Endothelial cell of umbilical vein (primary cell): Measurements from ENCODE around the gene VCPKMT. TPM values are rescaled to one million over a fixed set of nuclear protein-coding genes. Genes with fewer than 3 reads are reported as not detected.

Experiments
- BruUV-seq: library from RNA; stranded (reverse); fragments of 400-500 nt; replicated peaks from 2 replicates; lab custom pipeline; 2021; lab: Mats Ljungman, UMichigan
- CTCF ChIA-PET: fragments of 300-600, 350-600 bp; sonication (Branson Sonifier 250); formaldehyde crosslinking; loops from one replicate; lab custom pipeline; 2021; ENCODE audit warnings: antibody characterized with exemption, inconsistent platforms; lab: Charles Lee
- POLR2A ChIA-PET: fragments of 300-600, 350-600 bp; sonication (Branson Sonifier 250); formaldehyde crosslinking; loops from one replicate; lab custom pipeline; 2021; ENCODE audit warnings: antibody characterized with exemption, inconsistent platforms; lab: Charles Lee
- DNase-seq: peaks from one replicate; pipeline ENCODE4 v3.0.0-alpha.2; 2011; ENCODE audit warnings: low read depth, low spot score
- FAIRE-seq: peaks from 2 replicates; lab custom pipeline; 2011; peaks lifted over from hg19 to GRCh38; lab: Jason Lieb, UNC
- H2AFZ ChIP-seq: 2 replicates; pipeline ENCODE4 v1.6.0; 2012; ENCODE audit warnings: low read depth, low read length, control low read depth, inconsistent platforms
- H3K27ac ChIP-seq: 2 replicates; pipeline ENCODE4 v1.5.1; 2011; ENCODE audit warnings: low read depth, mild to moderate bottlenecking, control low read depth, low read length, moderate library complexity; ENCODE audit not compliant: insufficient read depth
- H3K27me3 ChIP-seq, 2 experiments: 2 replicates each; pipeline versions ENCODE4 v1.6.0 to v1.6.1; 2011; ENCODE audit warnings: low read length in 2 of 2, mixed read lengths in 1 of 2; ENCODE audit not compliant: control insufficient read depth in 2 of 2, insufficient read depth in 2 of 2
- H3K36me3 ChIP-seq, 2 experiments: 2 replicates in 1 of 2; 3 replicates in 1 of 2; pipeline ENCODE4 v1.5.1; 2011; ENCODE audit warnings: low read length in 2 of 2, mild to moderate bottlenecking in 1 of 2, moderate library complexity in 1 of 2; ENCODE audit not compliant: control insufficient read depth in 2 of 2, insufficient read depth in 2 of 2; ENCODE audit errors: extremely low read depth in 1 of 2
- H3K4me1 ChIP-seq: 3 replicates; pipeline ENCODE4 v1.5.1; 2011; ENCODE audit warnings: mild to moderate bottlenecking, low read length; ENCODE audit not compliant: control insufficient read depth, insufficient read depth; ENCODE audit errors: extremely low read depth
- H3K4me2 ChIP-seq: 2 replicates; pipeline ENCODE4 v1.6.1; 2011; ENCODE audit warnings: low read length, control low read depth, mixed read lengths; ENCODE audit not compliant: insufficient read depth
- H3K4me3 ChIP-seq, 3 experiments: fragments of 200-600 bp in 1 of 3; sonication (generic), shearing (Covaris generic) in 1 of 3; replicated peaks in 1 of 3; 2 replicates each; pipeline ENCODE4 v1.5.1; 2011 to 2016; ENCODE audit warnings: control low read depth in 3 of 3, low read length in 3 of 3, mild to moderate bottlenecking in 2 of 3, inconsistent platforms in 1 of 3, low read depth in 1 of 3, moderate library complexity in 1 of 3; ENCODE audit not compliant: insufficient read depth in 1 of 3
- H3K79me2 ChIP-seq: 2 replicates; pipeline ENCODE4 v1.6.0; 2012; ENCODE audit warnings: low read length, inconsistent platforms; ENCODE audit not compliant: control insufficient read depth, insufficient read depth
- H3K9ac ChIP-seq: replicated peaks from 2 replicates; pipeline ENCODE3; 2011; ENCODE audit warnings: low read length, control low read depth; ENCODE audit not compliant: insufficient read depth; ENCODE audit errors: extremely low read depth
- H3K9me1 ChIP-seq: replicated peaks from 3 replicates; pipeline ENCODE4 v1.6.0; 2011; ENCODE audit warnings: mild to moderate bottlenecking, low read length; ENCODE audit not compliant: control insufficient read depth, insufficient read depth; ENCODE audit errors: extremely low read depth
- H3K9me3 ChIP-seq: replicated peaks from 2 replicates; pipeline ENCODE4 v1.5.1; 2012; ENCODE audit warnings: low read length, inconsistent platforms; ENCODE audit not compliant: control insufficient read depth, insufficient read depth
- H4K20me1 ChIP-seq: replicated peaks from 2 replicates; pipeline ENCODE3; 2011; ENCODE audit warnings: mild to moderate bottlenecking, low read length; ENCODE audit not compliant: control insufficient read depth, insufficient read depth; ENCODE audit errors: extremely low read depth
- EZH2 ChIP-seq: IDR thresholded peaks from 2 replicates; pipeline ENCODE4 v1.6.1; 2012; ENCODE audit warnings: borderline replicate concordance, low read depth, mild to moderate bottlenecking, moderate library complexity, low read length, inconsistent platforms; ENCODE audit not compliant: severe bottlenecking
- FOS ChIP-seq: IDR thresholded peaks from 2 replicates; pipeline ENCODE4 v1.6.1; 2011; ENCODE audit warnings: mild to moderate bottlenecking, low read length, moderate library complexity, borderline replicate concordance; ENCODE audit not compliant: insufficient read depth
- POLR2A ChIP-seq: IDR thresholded peaks from 2 replicates; pipeline ENCODE4 v1.6.1; 2012; ENCODE audit warnings: low read depth, mild to moderate bottlenecking, control low read depth, low read length
- dilution Hi-C: fragments of 300-500 bp; cut with MboI; formaldehyde crosslinking; loops from one replicate; pipeline ENCODE4 v1.15.0; 2019; ENCODE audit warnings: low sequenced_read_pairs; ENCODE audit not compliant: extremely low pct_ligation_motif_present
- intact Hi-C: fragments of 100-400 bp; cut with micrococcal nuclease; formaldehyde crosslinking; loops from one replicate; pipeline ENCODE4 v1.10.0; 2022
- polyA plus RNA-seq, 4 experiments: library from polyadenylated mRNA; depleted of rRNA in 3 of 4; stranded (reverse) in 3 of 4; unstranded in 1 of 4; fragments of >200 nt; gene quantifications; 2 replicates each; pipeline versions ENCODE4 v1.2.1 to v1.2.3, GENCODE V29; 2011 to 2012; ENCODE audit warnings: missing spikeins in 1 of 4
- total RNA-seq: library from RNA; stranded (reverse); gene quantifications from 2 replicates; pipeline ENCODE4 v1.2.3, GENCODE V29; 2021
- TF ChIP-seq, protein P1 (sequence below): IDR thresholded peaks from 2 replicates; pipeline ENCODE4 v1.6.1; 2011; ENCODE audit not compliant: insufficient read depth, insufficient read length
- TF ChIP-seq, protein P2 (sequence below), 2 donors: IDR thresholded peaks; 1 replicate in 1 of 2; 2 replicates in 1 of 2; pipeline ENCODE4 v1.5.1; 2011; ENCODE audit warnings: low read length in 2 of 2, mild to moderate bottlenecking in 2 of 2, moderate library complexity in 2 of 2, control low read depth in 1 of 2, inconsistent platforms in 1 of 2, low read depth in 1 of 2; ENCODE audit not compliant: insufficient read depth in 1 of 2; ENCODE audit errors: extremely low read depth in 1 of 2

Gene VCPKMT
- total and polyA plus RNA-seq, 2 donors (not counting 3 experiments of a cell fraction or from before 2014, with no cell fraction given): 3.5 to 9.2 TPM

- no peaks in the 10 kb centered on the region for H4K20me1 ChIP-seq
- no peak overlapping the region for H3K27ac ChIP-seq
- no peak for FAIRE-seq
- no peak overlapping the region for H2AFZ ChIP-seq
- no peak overlapping the region for H3K4me3 ChIP-seq
- BruUV-seq: no TSS peak
- H3K4me1 ChIP-seq: peaks cover 8% of the 10 kb centered on the region
- H3K4me2 ChIP-seq: no peak overlapping the region
- no peaks in the 10 kb centered on the region for H3K79me2 ChIP-seq
- dilution Hi-C loops (no loop called here), intact Hi-C loops (no loop called here)
- ChIA-PET POLR2A (no interaction called here), CTCF (no interaction called here)
- H3K9ac ChIP-seq: no peak overlapping the region
- TF ChIP-seq, protein P1, sequence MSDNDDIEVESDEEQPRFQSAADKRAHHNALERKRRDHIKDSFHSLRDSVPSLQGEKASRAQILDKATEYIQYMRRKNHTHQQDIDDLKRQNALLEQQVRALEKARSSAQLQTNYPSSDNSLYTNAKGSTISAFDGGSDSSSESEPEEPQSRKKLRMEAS: no peak
- TF ChIP-seq FOS (no peak), POLR2A (no peak)
- TF ChIP-seq, protein P2, sequence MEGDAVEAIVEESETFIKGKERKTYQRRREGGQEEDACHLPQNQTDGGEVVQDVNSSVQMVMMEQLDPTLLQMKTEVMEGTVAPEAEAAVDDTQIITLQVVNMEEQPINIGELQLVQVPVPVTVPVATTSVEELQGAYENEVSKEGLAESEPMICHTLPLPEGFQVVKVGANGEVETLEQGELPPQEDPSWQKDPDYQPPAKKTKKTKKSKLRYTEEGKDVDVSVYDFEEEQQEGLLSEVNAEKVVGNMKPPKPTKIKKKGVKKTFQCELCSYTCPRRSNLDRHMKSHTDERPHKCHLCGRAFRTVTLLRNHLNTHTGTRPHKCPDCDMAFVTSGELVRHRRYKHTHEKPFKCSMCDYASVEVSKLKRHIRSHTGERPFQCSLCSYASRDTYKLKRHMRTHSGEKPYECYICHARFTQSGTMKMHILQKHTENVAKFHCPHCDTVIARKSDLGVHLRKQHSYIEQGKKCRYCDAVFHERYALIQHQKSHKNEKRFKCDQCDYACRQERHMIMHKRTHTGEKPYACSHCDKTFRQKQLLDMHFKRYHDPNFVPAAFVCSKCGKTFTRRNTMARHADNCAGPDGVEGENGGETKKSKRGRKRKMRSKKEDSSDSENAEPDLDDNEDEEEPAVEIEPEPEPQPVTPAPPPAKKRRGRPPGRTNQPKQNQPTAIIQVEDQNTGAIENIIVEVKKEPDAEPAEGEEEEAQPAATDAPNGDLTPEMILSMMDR (IDR thresholded peaks at IDR 0.05; ENCODE audit: extremely low read depth in 1 of 2, insufficient read depth in 1 of 2, low read depth in 1 of 2, low read length in 2 of 2): no peak
- H3K36me3 ChIP-seq: peaks cover 2 to 3% of the 10 kb centered on the region in 2 experiments
- DNase-seq: no peak
- H3K27me3 ChIP-seq: no peaks in the 10 kb centered on the region
- H3K9me1 ChIP-seq: no peaks in the 10 kb centered on the region
- no peaks in the 10 kb centered on the region for H3K9me3 ChIP-seq
Measured at GRCh38 chr14:50121486-50121885, 5.1 kb upstream of the VCPKMT start.

GRCh38 chr14:50117456-50117855, 1.1 kb upstream of the VCPKMT start:
- H3K9me3 ChIP-seq: no peaks in the 10 kb centered on the region
- POLR2A ChIA-PET: interaction anchor here (0.6 kb wide), 1 partner anchor 93 kb away, joined by 3 read pairs; no protein-coding TSS in a partner anchor
- no peak overlapping the region for H3K4me2 ChIP-seq
- H4K20me1 ChIP-seq: no peaks in the 10 kb centered on the region
- no peak overlapping the region for H3K4me3 ChIP-seq
- dilution Hi-C loops (no loop called here), intact Hi-C loops (no loop called here)
- no peaks in the 10 kb centered on the region for H3K27me3 ChIP-seq
- no peak for DNase-seq
- peaks cover 5 to 8% of the 10 kb centered on the region in 2 experiments for H3K36me3 ChIP-seq
- BruUV-seq: no TSS peak
- CTCF ChIA-PET: interaction anchor here (0.9 to 3.0 kb wide), 4 partner anchors 13 to 255 kb away, joined by 3 to 15 read pairs (median 8); no protein-coding TSS in a partner anchor
- no peak overlapping the region for H3K27ac ChIP-seq
- no peaks in the 10 kb centered on the region for H3K9me1 ChIP-seq
- no peak for TF ChIP-seq EZH2
- no peak overlapping the region for H2AFZ ChIP-seq
- H3K79me2 ChIP-seq: peaks cover 16% of the 10 kb centered on the region
- no peak overlapping the region for H3K9ac ChIP-seq
- FAIRE-seq: no peak
- H3K4me1 ChIP-seq: peaks cover 17% of the 10 kb centered on the region
